Fibroblast of lung (primary cell): ENCODE data around the gene TBP. TPM values are rescaled to one million over a fixed set of nuclear protein-coding genes. Genes with fewer than 3 reads are reported as not detected.
"Not testable (repeated sequence)": the region's sequence is repeated elsewhere in the genome, so short reads cannot be mapped to it uniquely, and the experiment has no call there.

Experiments
- DNase-seq, 2 donors: peaks; one replicate each; pipeline versions ENCODE4 v3.0.0 to v3.0.0-alpha.2; 2010; ENCODE audit warnings: low read depth in 2 of 2
- H2AFZ ChIP-seq: 2 replicates; pipeline ENCODE4 v1.5.1; 2012; ENCODE audit warnings: low read length, control low read depth, inconsistent platforms
- H3K27ac ChIP-seq: 2 replicates; pipeline ENCODE4 v1.5.1; 2011; ENCODE audit warnings: low read length, control low read depth; ENCODE audit not compliant: insufficient read depth
- H3K27me3 ChIP-seq: 2 replicates; pipeline ENCODE4 v1.5.1; 2011; ENCODE audit warnings: mild to moderate bottlenecking, low read length; ENCODE audit not compliant: control insufficient read depth, insufficient read depth
- H3K36me3 ChIP-seq: 2 replicates; pipeline ENCODE4 v1.5.1; 2011; ENCODE audit warnings: low read length; ENCODE audit not compliant: control insufficient read depth, insufficient read depth
- H3K4me1 ChIP-seq: 2 replicates; pipeline ENCODE4 v1.5.1; 2011; ENCODE audit warnings: low read length; ENCODE audit not compliant: control insufficient read depth, insufficient read depth; ENCODE audit errors: extremely low read depth
- H3K4me2 ChIP-seq: 2 replicates; pipeline ENCODE4 v1.5.1; 2011; ENCODE audit warnings: low read length, control low read depth; ENCODE audit not compliant: insufficient read depth; ENCODE audit errors: extremely low read depth
- H3K4me3 ChIP-seq, 4 experiments: fragments of 200-600 bp in 1 of 4; sonication (generic) in 1 of 4; replicated peaks in 1 of 4; 2 replicates each; pipeline ENCODE4 v1.5.1; 2011 to 2016; ENCODE audit warnings: low read length in 4 of 4, low read depth in 3 of 4, mild to moderate bottlenecking in 3 of 4, control low read depth in 2 of 4, inconsistent platforms in 1 of 4, mixed read lengths in 1 of 4; ENCODE audit not compliant: insufficient read depth in 1 of 4; ENCODE audit errors: control extremely low read depth in 1 of 4
- H3K79me2 ChIP-seq: 2 replicates; pipeline ENCODE4 v1.5.1; 2012; ENCODE audit warnings: mild to moderate bottlenecking, low read length, inconsistent platforms; ENCODE audit not compliant: control insufficient read depth, insufficient read depth
- H3K9ac ChIP-seq: 2 replicates; pipeline ENCODE4 v1.5.1; 2011; ENCODE audit warnings: mild to moderate bottlenecking, low read length, control low read depth; ENCODE audit not compliant: insufficient read depth
- H3K9me3 ChIP-seq: 2 replicates; pipeline ENCODE4 v1.5.1; 2012; ENCODE audit warnings: low read depth, low read length; ENCODE audit not compliant: control insufficient read depth, insufficient read depth
- H4K20me1 ChIP-seq: 2 replicates; pipeline ENCODE4 v1.5.1; 2011; ENCODE audit warnings: low read length; ENCODE audit not compliant: control insufficient read depth, insufficient read depth; ENCODE audit errors: extremely low read depth
- CTCF ChIP-seq, 2 donors: IDR thresholded peaks in 1 of 2; conservative IDR thresholded peaks in 1 of 2; 1 replicate in 1 of 2; 2 replicates in 1 of 2; pipeline ENCODE4 v1.5.1; 2011 to 2012; ENCODE audit warnings: low read length in 2 of 2, control low read depth in 1 of 2, inconsistent platforms in 1 of 2, low read depth in 1 of 2, mild to moderate bottlenecking in 1 of 2
- EZH2 ChIP-seq: IDR thresholded peaks from 2 replicates; pipeline ENCODE4 v1.5.1; 2012; ENCODE audit warnings: low read length, control low read depth, mild to moderate bottlenecking; ENCODE audit errors: missing control alignments
- polyA plus RNA-seq, 2 donors: library from polyadenylated mRNA; depleted of rRNA in 1 of 2; stranded (reverse) in 1 of 2; unstranded in 1 of 2; fragments of >200 nt; gene quantifications; 2 replicates each; pipeline ENCODE4 v1.2.1, GENCODE V29; 2011 to 2012; ENCODE audit warnings: missing spikeins in 1 of 2
- total RNA-seq: library from RNA; depleted of rRNA; stranded (reverse); fragments of >200 nt; gene quantifications from 2 replicates; pipeline ENCODE4 v1.2.1, GENCODE V29; 2014

TBP gene
- total and polyA plus RNA-seq, 2 donors (not counting 1 experiment from before 2014, with no cell fraction given) = 7.8 to 14.4 TPM

- Histone ChIP-seq H3K4me2 (no peak overlapping the region), H4K20me1 (no peaks in the 10 kb centered on the region), H3K79me2 (no peaks in the 10 kb centered on the region), H3K27ac (no peak overlapping the region), H3K36me3 (no peaks in the 10 kb centered on the region), H3K9me3 (no peaks in the 10 kb centered on the region), H3K4me1 (no peaks in the 10 kb centered on the region), H3K9ac (no peak overlapping the region), H2AFZ (no peak overlapping the region), H3K27me3 (no peaks in the 10 kb centered on the region), H3K4me3 (no peak overlapping the region)
- TF ChIP-seq CTCF (conservative IDR thresholded peaks at IDR 0.05 in 1 of 2, IDR thresholded peaks at IDR 0.05 in 1 of 2; ENCODE audit: low read depth in 1 of 2, low read length in 2 of 2) (no peak), EZH2 (no peak)
- no peak for DNase-seq
Measured at GRCh38 chr6:170597278-170597677, 43.1 kb downstream of the TBP start.

GRCh38 chr6:170605574-170606259 is 51.5 kb downstream of the TBP start:
- no peak overlapping the region for H3K4me3 ChIP-seq
- no peaks in the 10 kb centered on the region for H3K79me2 ChIP-seq
- H2AFZ ChIP-seq = no peak overlapping the region
- no peaks in the 10 kb centered on the region for H4K20me1 ChIP-seq
- H3K27me3 ChIP-seq = no peaks in the 10 kb centered on the region
- no peak overlapping the region for H3K27ac ChIP-seq
- no peak for DNase-seq
- no peaks in the 10 kb centered on the region for H3K36me3 ChIP-seq
- H3K4me1 ChIP-seq = no peaks in the 10 kb centered on the region
- no peaks in the 10 kb centered on the region for H3K9me3 ChIP-seq
- TF ChIP-seq CTCF (conservative IDR thresholded peaks at IDR 0.05 in 1 of 2, IDR thresholded peaks at IDR 0.05 in 1 of 2; ENCODE audit: low read depth in 1 of 2, low read length in 2 of 2) (no peak), EZH2 (no peak)
- no peak overlapping the region for H3K9ac ChIP-seq
- no peak overlapping the region for H3K4me2 ChIP-seq

GRCh38 chr6:170609225-170609624 is 55.1 kb downstream of the TBP start:
- not testable (repeated sequence) for H3K4me2 ChIP-seq, H3K27ac ChIP-seq, H3K4me3 ChIP-seq, H3K9ac ChIP-seq, DNase-seq, H3K4me1 ChIP-seq, H3K27me3 ChIP-seq, H3K9me3 ChIP-seq, H3K36me3 ChIP-seq, H3K79me2 ChIP-seq, H4K20me1 ChIP-seq, H2AFZ ChIP-seq

- H3K79me2 ChIP-seq, H3K9ac ChIP-seq, H3K27me3 ChIP-seq, H3K9me3 ChIP-seq, H3K4me1 ChIP-seq, H3K4me2 ChIP-seq, H3K4me3 ChIP-seq, H4K20me1 ChIP-seq, DNase-seq, H2AFZ ChIP-seq, H3K36me3 ChIP-seq, H3K27ac ChIP-seq: not testable (repeated sequence)
Measured at GRCh38 chr6:170612256-170612804, 58.2 kb downstream of the TBP start.

GRCh38 chr6:170616020-170616554 is 61.9 kb downstream of the TBP start:
- H3K4me3 ChIP-seq, H3K36me3 ChIP-seq, H3K79me2 ChIP-seq, DNase-seq, H4K20me1 ChIP-seq, H3K4me2 ChIP-seq, H3K27me3 ChIP-seq, H3K4me1 ChIP-seq, H2AFZ ChIP-seq, H3K9me3 ChIP-seq, H3K27ac ChIP-seq, H3K9ac ChIP-seq: not testable (repeated sequence)
